D721Med (cell line): ENCODE data around the gene C3orf80.
"Not testable (repeated sequence)": the region's sequence is repeated elsewhere in the genome, so short reads cannot be mapped to it uniquely, and the experiment has no call there.

Experiments
- DNase-seq: peaks from one replicate; pipeline ENCODE4 v3.0.0; 2011; ENCODE audit warnings: low spot score; ENCODE audit not compliant: insufficient read length
- FAIRE-seq: peaks from 2 replicates; lab custom pipeline; 2011; peaks lifted over from hg19 to GRCh38; lab: Jason Lieb, UNC
- TF ChIP-seq, protein P1 (sequence below): IDR thresholded peaks from 2 replicates; pipeline ENCODE4 v1.5.1; 2012; ENCODE audit warnings: mild to moderate bottlenecking, control low read depth; ENCODE audit not compliant: insufficient read depth; ENCODE audit errors: missing control alignments

C3orf80 gene

DNA sequence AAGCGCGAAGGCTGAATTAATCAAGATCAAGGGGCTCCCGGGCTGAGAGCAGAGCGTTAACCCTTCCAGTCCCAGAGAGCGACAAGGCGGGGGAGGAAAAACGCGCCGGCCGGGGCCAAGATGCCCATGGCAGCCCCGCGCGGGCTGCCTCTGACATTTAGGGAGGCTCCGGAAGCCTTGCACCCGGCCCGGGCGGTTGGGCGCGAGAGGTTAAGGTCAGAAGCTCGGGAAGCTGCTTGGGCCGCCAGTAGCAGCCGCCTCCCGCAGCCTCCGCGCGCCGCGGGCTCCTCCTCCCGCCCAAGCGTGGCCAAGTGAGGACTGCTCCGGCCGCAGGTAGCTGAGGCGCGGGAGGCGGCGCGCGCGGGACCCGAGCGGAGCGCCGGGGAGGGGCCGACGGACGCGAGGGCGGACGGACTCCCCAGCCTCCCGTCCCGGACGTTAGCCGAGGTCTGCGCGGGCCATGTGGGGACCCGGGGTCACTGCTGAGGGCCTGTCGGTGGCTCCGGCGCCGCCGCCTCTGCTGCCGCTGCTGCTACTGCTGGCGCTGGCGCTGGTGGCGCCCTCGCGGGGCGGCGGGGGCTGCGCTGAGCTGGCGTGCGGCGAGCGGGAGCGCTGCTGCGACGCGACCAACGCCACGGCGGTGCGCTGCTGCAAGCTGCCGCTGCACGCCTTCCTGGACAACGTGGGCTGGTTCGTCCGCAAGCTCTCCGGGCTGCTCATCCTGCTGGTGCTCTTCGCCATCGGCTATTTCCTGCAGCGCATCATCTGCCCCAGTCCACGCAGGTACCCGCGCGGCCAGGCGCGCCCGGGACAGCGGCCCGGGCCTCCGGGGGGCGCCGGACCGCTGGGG is at the start of gene C3orf80:
TSS of gene C3orf80 (plus strand) at position 247 of the 850 bp plus-strand sequence. CDS start at position 461, 214 bp downstream.
- FAIRE-seq: no peak
- DNase-seq: peak; percentile 36
- TF ChIP-seq, protein P1, sequence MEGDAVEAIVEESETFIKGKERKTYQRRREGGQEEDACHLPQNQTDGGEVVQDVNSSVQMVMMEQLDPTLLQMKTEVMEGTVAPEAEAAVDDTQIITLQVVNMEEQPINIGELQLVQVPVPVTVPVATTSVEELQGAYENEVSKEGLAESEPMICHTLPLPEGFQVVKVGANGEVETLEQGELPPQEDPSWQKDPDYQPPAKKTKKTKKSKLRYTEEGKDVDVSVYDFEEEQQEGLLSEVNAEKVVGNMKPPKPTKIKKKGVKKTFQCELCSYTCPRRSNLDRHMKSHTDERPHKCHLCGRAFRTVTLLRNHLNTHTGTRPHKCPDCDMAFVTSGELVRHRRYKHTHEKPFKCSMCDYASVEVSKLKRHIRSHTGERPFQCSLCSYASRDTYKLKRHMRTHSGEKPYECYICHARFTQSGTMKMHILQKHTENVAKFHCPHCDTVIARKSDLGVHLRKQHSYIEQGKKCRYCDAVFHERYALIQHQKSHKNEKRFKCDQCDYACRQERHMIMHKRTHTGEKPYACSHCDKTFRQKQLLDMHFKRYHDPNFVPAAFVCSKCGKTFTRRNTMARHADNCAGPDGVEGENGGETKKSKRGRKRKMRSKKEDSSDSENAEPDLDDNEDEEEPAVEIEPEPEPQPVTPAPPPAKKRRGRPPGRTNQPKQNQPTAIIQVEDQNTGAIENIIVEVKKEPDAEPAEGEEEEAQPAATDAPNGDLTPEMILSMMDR: peak; percentile 39

- no peak for FAIRE-seq
- TF ChIP-seq, protein P1: no peak
- DNase-seq: no peak
Observed at GRCh38 chr3:160176923-160177322, 48.3 kb upstream of the C3orf80 start.

- not testable (repeated sequence) for FAIRE-seq, DNase-seq
Observed at GRCh38 chr3:160178661-160179060, 46.6 kb upstream of the C3orf80 start.

GRCh38 chr3:160179403-160179802 is 45.8 kb upstream of the C3orf80 start:
- DNase-seq, FAIRE-seq: not testable (repeated sequence)

DNA sequence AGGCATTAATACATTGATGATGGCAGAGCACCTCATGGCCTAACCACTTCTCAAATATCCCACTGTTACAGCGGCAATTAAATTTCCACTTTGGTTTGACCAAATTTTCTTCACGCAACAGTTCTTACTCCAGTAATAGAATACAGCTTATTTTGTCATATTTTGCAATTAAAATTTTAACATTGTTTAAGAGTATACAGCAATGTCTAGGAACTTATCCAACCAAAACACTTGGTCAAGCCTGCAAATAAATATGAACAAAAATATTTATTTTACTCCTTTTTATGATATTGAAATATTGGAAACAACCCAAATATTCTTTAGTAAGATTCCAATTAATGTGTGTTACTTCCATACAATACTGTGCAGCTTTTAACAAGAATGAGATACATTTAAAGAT is 45.3 kb upstream of the C3orf80 start:
- FAIRE-seq (no peak), DNase-seq (no peak)
- TF ChIP-seq, protein P1: no peak

DNA sequence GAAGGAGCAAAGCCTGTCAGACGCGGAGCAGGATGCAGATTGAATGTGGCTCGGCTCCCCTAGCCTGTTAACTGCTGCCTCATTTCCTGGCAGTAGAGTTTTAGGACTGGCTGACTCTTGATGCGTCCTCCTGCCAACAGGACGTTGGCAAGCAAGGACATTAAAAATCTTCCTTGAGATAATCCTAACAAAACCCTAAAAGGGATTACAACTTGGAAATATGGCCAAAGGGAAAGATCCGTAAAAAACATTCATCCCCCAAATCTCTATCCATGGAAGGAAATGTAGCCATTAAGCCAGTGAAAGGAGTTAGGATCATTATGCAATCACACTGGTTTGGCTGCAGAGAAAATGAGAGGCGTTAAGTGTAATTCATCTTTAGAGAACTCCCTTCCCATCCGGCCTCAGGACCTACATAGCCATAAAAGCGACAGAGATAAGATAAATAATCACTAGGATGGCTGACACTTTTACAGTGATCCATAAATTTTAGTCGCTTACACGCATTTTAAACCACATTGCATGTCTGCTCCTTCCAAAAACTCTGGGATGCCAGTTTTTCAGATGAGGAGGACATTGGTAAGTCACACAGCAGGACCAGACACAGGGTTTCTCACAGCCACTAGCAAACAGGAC is 44.5 kb upstream of the C3orf80 start:
- TF ChIP-seq, protein P1: no peak
- FAIRE-seq (no peak), DNase-seq (no peak)

DNA sequence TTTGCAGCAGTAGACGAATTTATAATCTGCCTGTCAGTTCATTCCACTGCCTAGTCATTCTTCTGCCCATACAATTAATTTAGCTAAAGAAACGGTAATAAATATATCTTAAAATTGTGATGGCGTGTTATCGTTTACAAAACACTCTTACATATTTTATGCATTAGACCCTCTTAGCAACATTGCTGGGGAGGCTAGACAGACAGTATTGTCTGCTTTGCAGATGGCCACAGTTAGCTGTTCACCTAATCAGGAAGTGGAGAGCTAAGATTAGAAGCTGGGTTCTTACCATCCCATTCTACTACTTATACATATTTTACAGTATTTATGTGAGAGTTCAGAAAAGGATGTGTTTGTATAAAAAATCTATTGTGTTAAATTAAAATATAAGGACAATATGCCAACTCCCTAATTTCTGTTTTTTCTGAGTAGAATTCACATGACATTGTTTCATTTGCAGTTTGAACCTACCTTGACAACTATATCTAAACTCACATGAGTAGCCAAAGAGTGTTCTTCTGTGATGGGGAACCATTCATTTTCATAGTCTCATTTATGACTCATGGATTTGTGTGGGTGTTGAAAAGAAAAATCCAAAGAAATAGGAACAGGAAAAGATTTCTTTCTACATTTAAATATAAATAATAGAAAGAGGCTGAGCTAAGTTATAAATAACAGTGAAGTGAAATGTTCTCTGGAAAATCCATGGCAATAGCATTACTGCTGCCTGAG is 41.7 kb upstream of the C3orf80 start:
- TF ChIP-seq, protein P1: no peak
- FAIRE-seq (no peak), DNase-seq (no peak)
